ENCODE results near the gene ACTN4. TPM values are rescaled to one million over a fixed set of nuclear protein-coding genes. Genes with fewer than 3 reads are reported as not detected.
A peak's percentile ranks its signal among the peaks of the same experiment; 100 is the strongest.
"Not testable (repeated sequence)": the region's sequence is repeated elsewhere in the genome, so short reads cannot be mapped to it uniquely, and the experiment has no call there.

ACTN4 gene
- polyA plus RNA-seq (2014; cell fraction: cytosol; rRNA removed), result 85.3 and 95.3 TPM in 2 replicates
- 124 and 196 TPM in 2 replicates for polyA plus RNA-seq (2014; cell fraction: nucleus; rRNA removed)

GRCh38 chr19:38647368-38647965 is at the start of gene ACTN4:
ACTN4 (plus strand) TSS chr19:38647649; CDS start chr19:38647746, 97 bp downstream.
- DNase-seq (ENCODE audit: low spot score), result peak; percentile 93

- DNase-seq (ENCODE audit: low spot score), result no peak
Observed at GRCh38 chr19:38599722-38600121, 47.7 kb upstream of the ACTN4 start.

GRCh38 chr19:38602856-38603255 is 44.6 kb upstream of the ACTN4 start:
- DNase-seq (ENCODE audit: low spot score), result not testable (repeated sequence)

- no peak for DNase-seq (ENCODE audit: low spot score)
Observed at GRCh38 chr19:38606131-38606530, 41.3 kb upstream of the ACTN4 start.

GRCh38 chr19:38614289-38614688 is 33.2 kb upstream of the ACTN4 start:
- DNase-seq (ENCODE audit: low spot score), result no peak

- DNase-seq (ENCODE audit: low spot score), result no peak
Observed at GRCh38 chr19:38615007-38615581, 32.4 kb upstream of the ACTN4 start.

- DNase-seq (ENCODE audit: low spot score), result no peak
Observed at GRCh38 chr19:38616265-38616664, 31.2 kb upstream of the ACTN4 start.

- no peak for DNase-seq (ENCODE audit: low spot score)
Observed at GRCh38 chr19:38617283-38617763, 30.1 kb upstream of the ACTN4 start.

- DNase-seq (ENCODE audit: low spot score), result peak; percentile 47
Observed at GRCh38 chr19:38617764-38618589, 29.5 kb upstream of the ACTN4 start, which contains the start of gene MAP4K1. MAP4K1 (minus strand) TSS chr19:38617953; CDS start chr19:38617895, 58 bp downstream.

GRCh38 chr19:38618590-38619360 is 28.7 kb upstream of the ACTN4 start, which contains the start of gene EIF3K:
EIF3K (plus strand) TSS chr19:38619188; CDS start chr19:38619269, 81 bp downstream.
- peak; percentile 98 for DNase-seq (ENCODE audit: low spot score)

- DNase-seq (ENCODE audit: low spot score), result no peak
Observed at GRCh38 chr19:38619361-38620174, 27.9 kb upstream of the ACTN4 start.

GRCh38 chr19:38624822-38625221 is 22.6 kb upstream of the ACTN4 start:
- no peak for DNase-seq (ENCODE audit: low spot score)

GRCh38 chr19:38626401-38626800 is 21.0 kb upstream of the ACTN4 start:
- DNase-seq (ENCODE audit: low spot score), result no peak

- no peak for DNase-seq (ENCODE audit: low spot score)
Observed at GRCh38 chr19:38629568-38629967, 17.9 kb upstream of the ACTN4 start.

GRCh38 chr19:38631301-38631700 is 16.1 kb upstream of the ACTN4 start:
- not testable (repeated sequence) for DNase-seq (ENCODE audit: low spot score)

- peak; percentile 71 for DNase-seq (ENCODE audit: low spot score)
Observed at GRCh38 chr19:38631811-38632475, 15.5 kb upstream of the ACTN4 start.

- DNase-seq (ENCODE audit: low spot score), result no peak
Observed at GRCh38 chr19:38632476-38633213, 14.8 kb upstream of the ACTN4 start.

GRCh38 chr19:38634757-38635482 is 12.5 kb upstream of the ACTN4 start:
- peak; percentile 64 for DNase-seq (ENCODE audit: low spot score)
